ENCODE data around the gene TUB.

TUB gene

DNA sequence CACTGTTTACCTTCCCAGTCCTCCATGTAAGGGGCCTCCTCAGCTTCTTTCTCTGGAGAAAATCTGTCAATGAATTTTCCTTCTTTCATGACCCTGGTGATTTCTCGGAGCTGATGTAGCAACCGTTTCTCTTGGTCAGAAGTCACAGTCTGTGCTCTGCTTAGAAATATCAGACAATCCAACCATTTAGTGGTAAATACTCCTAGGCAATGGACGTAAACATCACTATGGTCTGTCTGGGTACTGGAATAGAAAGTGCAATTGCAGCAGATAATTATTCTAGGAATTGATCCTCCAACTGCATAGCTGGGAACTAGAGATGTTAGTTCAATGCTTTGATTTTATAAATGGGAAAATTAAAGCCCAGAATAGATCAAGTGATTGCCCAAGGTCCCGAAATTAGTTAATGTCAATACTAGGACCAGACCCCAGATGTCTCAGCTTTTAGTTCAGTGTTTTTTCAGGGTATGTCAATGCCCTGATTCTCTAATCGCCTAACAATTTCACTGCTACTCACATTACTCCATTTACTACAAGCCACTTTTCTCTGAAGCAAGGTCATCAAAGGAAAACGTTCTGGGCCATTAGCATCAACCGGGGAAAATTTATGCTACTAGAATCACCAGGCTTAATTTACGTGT lies 45.8 kb downstream of the TUB start:
- Histone ChIP-seq H3K36me3 (ENCODE audit: control insufficient read depth in 2 of 2, insufficient read depth in 1 of 2, low read length in 2 of 2) (no peaks in the 10 kb centered on the region), H3K27ac (ENCODE audit: extremely low read depth, low read depth, low read length) (no peak overlapping the region), H3K4me1 (ENCODE audit: control insufficient read depth, insufficient read depth, low read length) (no peaks in the 10 kb centered on the region), H3K4me3 (ENCODE audit: low read depth, low read length) (no peak overlapping the region), H3K9me3 (ENCODE audit: control insufficient read depth, insufficient read depth, low read depth, low read length) (no peaks in the 10 kb centered on the region)
- TF ChIP-seq KLF8 (tag by site-specific recombination; IDR thresholded peaks at IDR 0.05): no peak
- TF ChIP-seq ZNF433 (tag by site-specific recombination; IDR thresholded peaks at IDR 0.05; ENCODE audit: low read depth): no peak
- TF ChIP-seq, protein P1, sequence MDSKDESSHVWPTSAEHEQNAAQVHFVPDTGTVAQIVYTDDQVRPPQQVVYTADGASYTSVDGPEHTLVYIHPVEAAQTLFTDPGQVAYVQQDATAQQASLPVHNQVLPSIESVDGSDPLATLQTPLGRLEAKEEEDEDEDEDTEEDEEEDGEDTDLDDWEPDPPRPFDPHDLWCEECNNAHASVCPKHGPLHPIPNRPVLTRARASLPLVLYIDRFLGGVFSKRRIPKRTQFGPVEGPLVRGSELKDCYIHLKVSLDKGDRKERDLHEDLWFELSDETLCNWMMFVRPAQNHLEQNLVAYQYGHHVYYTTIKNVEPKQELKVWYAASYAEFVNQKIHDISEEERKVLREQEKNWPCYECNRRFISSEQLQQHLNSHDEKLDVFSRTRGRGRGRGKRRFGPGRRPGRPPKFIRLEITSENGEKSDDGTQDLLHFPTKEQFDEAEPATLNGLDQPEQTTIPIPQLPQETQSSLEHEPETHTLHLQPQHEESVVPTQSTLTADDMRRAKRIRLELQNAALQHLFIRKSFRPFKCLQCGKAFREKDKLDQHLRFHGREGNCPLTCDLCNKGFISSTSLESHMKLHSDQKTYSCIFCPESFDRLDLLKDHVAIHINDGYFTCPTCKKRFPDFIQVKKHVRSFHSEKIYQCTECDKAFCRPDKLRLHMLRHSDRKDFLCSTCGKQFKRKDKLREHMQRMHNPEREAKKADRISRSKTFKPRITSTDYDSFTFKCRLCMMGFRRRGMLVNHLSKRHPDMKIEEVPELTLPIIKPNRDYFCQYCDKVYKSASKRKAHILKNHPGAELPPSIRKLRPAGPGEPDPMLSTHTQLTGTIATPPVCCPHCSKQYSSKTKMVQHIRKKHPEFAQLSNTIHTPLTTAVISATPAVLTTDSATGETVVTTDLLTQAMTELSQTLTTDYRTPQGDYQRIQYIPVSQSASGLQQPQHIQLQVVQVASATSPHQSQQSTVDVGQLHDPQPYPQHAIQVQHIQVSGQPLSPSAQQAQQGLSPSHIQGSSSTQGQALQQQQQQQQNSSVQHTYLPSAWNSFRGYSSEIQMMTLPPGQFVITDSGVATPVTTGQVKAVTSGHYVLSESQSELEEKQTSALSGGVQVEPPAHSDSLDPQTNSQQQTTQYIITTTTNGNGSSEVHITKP (tag by site-specific recombination; IDR thresholded peaks at IDR 0.05): no peak
- no peak for TF ChIP-seq GLI2 (tag by site-specific recombination; IDR thresholded peaks at IDR 0.05; ENCODE audit: borderline replicate concordance, low read depth)
- CTCF ChIA-PET: no interaction called here
- POLR2A ChIA-PET: no interaction called here

GRCh38 chr11:8127447-8127846 lies 46.4 kb downstream of the TUB start:
- Histone ChIP-seq H3K4me1 (ENCODE audit: control insufficient read depth, insufficient read depth, low read length) (no peaks in the 10 kb centered on the region), H3K27ac (ENCODE audit: extremely low read depth, low read depth, low read length) (no peak overlapping the region), H3K36me3 (ENCODE audit: control insufficient read depth in 2 of 2, insufficient read depth in 1 of 2, low read length in 2 of 2) (no peaks in the 10 kb centered on the region), H3K9me3 (ENCODE audit: control insufficient read depth, insufficient read depth, low read depth, low read length) (no peaks in the 10 kb centered on the region), H3K4me3 (ENCODE audit: low read depth, low read length) (no peak overlapping the region)
- CTCF ChIA-PET: no interaction called here
- POLR2A ChIA-PET: no interaction called here
- TF ChIP-seq ZBTB20 (tag by site-specific recombination; IDR thresholded peaks at IDR 0.05) (no peak), ZNF112 (tag by site-specific recombination; IDR thresholded peaks at IDR 0.05) (no peak), ZNF660 (tag by site-specific recombination; IDR thresholded peaks at IDR 0.05) (no peak), HIC1 (tag by site-specific recombination; IDR thresholded peaks at IDR 0.05) (no peak), ZNF514 (tag by site-specific recombination; IDR thresholded peaks at IDR 0.05) (no peak), OVOL3 (tag by site-specific recombination; IDR thresholded peaks at IDR 0.05) (no peak), ZNF146 (tag by site-specific recombination; IDR thresholded peaks at IDR 0.05) (no peak), ZNF169 (tag by site-specific recombination; IDR thresholded peaks at IDR 0.05) (no peak), ZBTB49 (tag by site-specific recombination; IDR thresholded peaks at IDR 0.05; ENCODE audit: low read depth) (no peak)
- TF ChIP-seq, protein P2, sequence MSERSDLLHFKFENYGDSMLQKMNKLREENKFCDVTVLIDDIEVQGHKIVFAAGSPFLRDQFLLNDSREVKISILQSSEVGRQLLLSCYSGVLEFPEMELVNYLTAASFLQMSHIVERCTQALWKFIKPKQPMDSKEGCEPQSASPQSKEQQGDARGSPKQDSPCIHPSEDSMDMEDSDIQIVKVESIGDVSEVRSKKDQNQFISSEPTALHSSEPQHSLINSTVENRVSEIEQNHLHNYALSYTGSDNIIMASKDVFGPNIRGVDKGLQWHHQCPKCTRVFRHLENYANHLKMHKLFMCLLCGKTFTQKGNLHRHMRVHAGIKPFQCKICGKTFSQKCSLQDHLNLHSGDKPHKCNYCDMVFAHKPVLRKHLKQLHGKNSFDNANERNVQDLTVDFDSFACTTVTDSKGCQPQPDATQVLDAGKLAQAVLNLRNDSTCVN (tag by site-specific recombination; optimal IDR thresholded peaks at IDR 0.05): no peak
